Endodermal cell (in vitro differentiated cells): ENCODE measurements around the gene OR4B1. TPM values are rescaled to one million over a fixed set of nuclear protein-coding genes. Genes with fewer than 3 reads are reported as not detected.
A peak's percentile ranks its signal among the peaks of the same experiment; 100 is the strongest.
"Not testable (repeated sequence)": the region's sequence is repeated elsewhere in the genome, so short reads cannot be mapped to it uniquely, and the experiment has no call there.

Experiments used
- DNase-seq: peaks from one replicate; pipeline ENCODE4 v3.0.0-alpha.2; 2017
- H3K27ac ChIP-seq: 2 replicates; pipeline ENCODE4 v1.5.1; 2013; ENCODE audit warnings: mild to moderate bottlenecking, low read depth, low read length, moderate library complexity
- H3K27me3 ChIP-seq: 2 replicates; pipeline ENCODE4 v1.6.1; 2013; ENCODE audit warnings: mild to moderate bottlenecking, low read length, moderate library complexity; ENCODE audit not compliant: insufficient read depth, control insufficient read depth, poor library complexity, severe bottlenecking
- H3K36me3 ChIP-seq: 2 replicates; pipeline ENCODE4 v1.7.0; 2013; ENCODE audit warnings: mild to moderate bottlenecking, low read length, moderate library complexity; ENCODE audit not compliant: control insufficient read depth, insufficient read depth
- H3K4me1 ChIP-seq: one replicate; pipeline ENCODE4 v1.7.0; 2013; ENCODE audit warnings: low read length; ENCODE audit not compliant: control insufficient read depth, insufficient read depth
- H3K4me3 ChIP-seq: 2 replicates; pipeline ENCODE4 v1.5.1; 2013; ENCODE audit warnings: mild to moderate bottlenecking, low read length, moderate library complexity
- H3K9ac ChIP-seq: 2 replicates; pipeline ENCODE4 v1.6.1; 2013; ENCODE audit warnings: mild to moderate bottlenecking, low read length, moderate library complexity; ENCODE audit not compliant: poor library complexity, severe bottlenecking; ENCODE audit errors: extremely low read depth
- H3K9me3 ChIP-seq: 2 replicates; pipeline ENCODE4 v1.6.1; 2013; ENCODE audit warnings: mild to moderate bottlenecking, low read length, moderate library complexity; ENCODE audit not compliant: control insufficient read depth
- H3K27ac Mint-ChIP-seq: 2 replicates; pipeline ENCODE4 v1.8.0; 2020; ENCODE audit warnings: mixed read lengths
- H3K27me3 Mint-ChIP-seq: 2 replicates; pipeline ENCODE4 v1.8.0; 2021; ENCODE audit warnings: mild to moderate bottlenecking, mixed read lengths; ENCODE audit not compliant: insufficient read depth
- H3K36me3 Mint-ChIP-seq: 2 replicates; pipeline ENCODE4 v1.8.0; 2020; ENCODE audit warnings: low read depth, mixed read lengths
- H3K4me1 Mint-ChIP-seq: 2 replicates; pipeline ENCODE4 v1.8.0; 2020; ENCODE audit warnings: mixed read lengths
- H3K4me3 Mint-ChIP-seq: 2 replicates; pipeline ENCODE4 v1.8.0; 2020; ENCODE audit warnings: mild to moderate bottlenecking, moderate library complexity, mixed read lengths
- H3K9me3 Mint-ChIP-seq: 2 replicates; pipeline ENCODE4 v1.8.0; 2020; ENCODE audit warnings: mild to moderate bottlenecking, mixed read lengths
- CTCF ChIP-seq: fragments of 200-600 bp; sonication (generic); conservative IDR thresholded peaks from 2 replicates; pipeline ENCODE4 v1.5.0; 2021; ENCODE audit warnings: antibody characterized with exemption, mild to moderate bottlenecking
- WGBS, 2 experiments: methylation state at CpG; one replicate each; pipeline versions ENCODE4 v1.1.5 to v1.1.7; 2013; ENCODE audit warnings: missing lambda C conversion rate in 2 of 2, mixed read lengths in 1 of 2; ENCODE audit not compliant: insufficient coverage in 1 of 2, insufficient read length in 1 of 2; 5-methylcytosine and 5-hydroxymethylcytosine counted together
- total RNA-seq, 2 donors: library from RNA; stranded (reverse); fragmentation: NEBNext Ultra II Directional in 1 of 2; extraction: Animal tissue kit (Norgen Biotek cat#: 25700) in 1 of 2; gene quantifications; 2 replicates in 1 of 2; 3 replicates in 1 of 2; pipeline ENCODE4 v1.2.1, GENCODE V29; 2021

OR4B1 gene
- total RNA-seq, 2 donors from 2014 or later: not detected

GRCh38 chr11:48182860-48183526 is 33.6 kb upstream of the OR4B1 start:
- no peak overlapping the region for H3K9ac ChIP-seq
- Mint-ChIP-seq H3K36me3 (no peaks in the 10 kb centered on the region), H3K4me3 (no peak overlapping the region), H3K27me3 (no peaks in the 10 kb centered on the region), H3K4me1 (no peaks in the 10 kb centered on the region), H3K27ac (no peak overlapping the region), H3K9me3 (peaks cover 2% of the 10 kb centered on the region)
- H3K4me3 ChIP-seq: no peak overlapping the region
- H3K9me3 ChIP-seq: peaks cover 11% of the 10 kb centered on the region
- DNase-seq: no peak
- no peaks in the 10 kb centered on the region for H3K4me1 ChIP-seq
- no peak for TF ChIP-seq CTCF
- H3K27me3 ChIP-seq: no peaks in the 10 kb centered on the region
- H3K36me3 ChIP-seq: no peaks in the 10 kb centered on the region
- no peak overlapping the region for H3K27ac ChIP-seq
- WGBS, 2 experiments: 81 to 92% methylated on average over 3 to 4 of the region's 4 CpGs

GRCh38 chr11:48184452-48184851 is 32.2 kb upstream of the OR4B1 start:
- no peak overlapping the region for H3K4me3 Mint-ChIP-seq
- no peak overlapping the region for H3K9ac ChIP-seq
- no peak overlapping the region for H3K4me3 ChIP-seq
- H3K27ac Mint-ChIP-seq: no peak overlapping the region
- peaks cover 5% of the 10 kb centered on the region for H3K9me3 ChIP-seq
- no peak for DNase-seq
- H3K4me1 Mint-ChIP-seq: no peaks in the 10 kb centered on the region
- H3K27me3 ChIP-seq: no peaks in the 10 kb centered on the region
- H3K36me3 Mint-ChIP-seq: no peaks in the 10 kb centered on the region
- no peaks in the 10 kb centered on the region for H3K36me3 ChIP-seq
- H3K9me3 Mint-ChIP-seq: peaks cover 13% of the 10 kb centered on the region
- no peak overlapping the region for H3K27ac ChIP-seq
- no peaks in the 10 kb centered on the region for H3K4me1 ChIP-seq
- H3K27me3 Mint-ChIP-seq: no peaks in the 10 kb centered on the region
- peak; percentile 17 for TF ChIP-seq CTCF

DNA sequence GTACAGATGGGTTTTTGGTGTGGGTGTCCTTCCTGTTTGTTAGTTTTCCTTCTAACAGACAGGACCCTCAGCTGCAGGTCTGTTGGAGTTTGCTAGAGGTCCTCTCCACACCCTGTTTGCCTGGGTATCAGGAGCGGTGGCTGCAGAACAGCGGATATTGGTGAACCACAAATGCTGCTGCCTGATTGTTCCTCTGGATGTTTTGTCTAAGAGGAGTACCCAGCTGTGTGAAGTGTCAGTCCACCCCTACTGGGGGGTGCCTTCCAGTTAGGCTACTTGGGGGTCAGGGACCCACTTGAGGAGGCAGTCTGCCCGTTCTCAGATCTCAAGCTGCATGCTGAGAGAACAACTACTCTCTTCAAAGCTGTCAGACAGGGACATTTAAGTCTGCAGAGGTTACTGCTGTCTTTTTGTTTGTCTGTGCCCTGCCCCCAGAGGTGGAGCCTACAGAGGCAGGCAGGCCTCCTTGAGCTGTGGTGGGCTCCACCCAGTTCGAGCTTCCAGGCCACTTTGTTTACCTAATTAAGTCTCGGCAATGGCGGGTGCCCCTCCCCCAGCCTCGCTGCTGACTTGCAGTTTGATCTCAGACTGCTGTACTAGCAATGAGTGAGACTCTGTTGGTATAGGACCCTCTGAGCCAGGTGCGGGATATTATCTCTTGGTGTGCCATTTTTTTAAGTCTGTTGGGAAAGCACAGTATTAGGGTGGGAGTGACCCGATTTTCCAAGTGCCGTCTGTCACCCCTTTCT is 25.5 kb upstream of the OR4B1 start:
- peaks cover 65% of the 10 kb centered on the region for H3K9me3 Mint-ChIP-seq
- H3K4me3 Mint-ChIP-seq: peak overlapping the region; percentile 33
- not testable (repeated sequence) for H3K36me3 ChIP-seq, H3K4me1 ChIP-seq, H3K27ac ChIP-seq, H3K9ac ChIP-seq, H3K4me1 Mint-ChIP-seq, H3K27me3 ChIP-seq, H3K27me3 Mint-ChIP-seq, H3K36me3 Mint-ChIP-seq
- peak; percentile 75 for DNase-seq
- H3K4me3 ChIP-seq: peak overlapping the region; percentile 23
- H3K27ac Mint-ChIP-seq: peak overlapping the region; percentile 39
- WGBS, 2 experiments: 58 to 69% methylated on average over 5 to 10 of the region's 10 CpGs
- peaks cover 25% of the 10 kb centered on the region for H3K9me3 ChIP-seq
